ENCODE measurements around the gene IFT80.
"Not testable (repeated sequence)": the region's sequence is repeated elsewhere in the genome, so short reads cannot be mapped to it uniquely, and the experiment has no call there.

IFT80 gene

DNA sequence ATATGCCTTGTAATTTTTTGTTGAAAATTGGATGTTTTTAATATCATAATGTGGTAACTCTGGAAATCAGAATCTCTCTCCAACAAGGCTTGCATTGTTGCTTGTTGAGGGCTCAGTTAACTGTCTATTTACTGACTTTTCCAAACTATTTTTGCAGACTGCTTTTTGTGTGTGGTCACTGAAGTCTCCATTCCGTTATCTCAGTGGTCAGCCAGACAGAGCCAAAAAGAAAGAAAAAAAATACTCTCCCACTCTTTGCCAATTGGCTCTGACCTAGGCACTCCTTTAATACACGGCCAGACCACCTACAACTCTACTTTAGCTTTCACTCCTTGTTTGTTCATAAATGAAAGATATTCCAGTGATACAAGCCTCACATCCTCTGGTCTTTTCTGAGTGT, 52.5 kb downstream of the IFT80 start:
- DNase-seq: no peak

DNA sequence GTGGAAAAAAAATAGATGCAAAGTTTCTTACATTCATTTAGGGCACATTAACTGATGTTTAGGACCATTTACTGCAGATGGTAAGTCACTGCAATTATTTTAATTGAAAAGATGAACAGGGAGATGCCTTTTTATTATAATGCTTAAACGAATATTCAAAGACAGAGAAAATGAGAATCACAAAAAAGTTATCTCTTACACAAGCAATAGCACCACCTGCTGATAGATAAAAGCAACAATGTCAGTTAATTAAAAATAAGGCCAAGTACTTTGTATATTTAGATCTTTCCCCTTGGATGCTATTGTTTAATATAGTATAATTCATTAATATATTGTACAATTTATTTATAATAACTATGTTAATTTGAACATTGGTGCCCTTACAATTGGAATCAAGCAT, 55.9 kb downstream of the IFT80 start:
- DNase-seq: peak; percentile 11

DNA sequence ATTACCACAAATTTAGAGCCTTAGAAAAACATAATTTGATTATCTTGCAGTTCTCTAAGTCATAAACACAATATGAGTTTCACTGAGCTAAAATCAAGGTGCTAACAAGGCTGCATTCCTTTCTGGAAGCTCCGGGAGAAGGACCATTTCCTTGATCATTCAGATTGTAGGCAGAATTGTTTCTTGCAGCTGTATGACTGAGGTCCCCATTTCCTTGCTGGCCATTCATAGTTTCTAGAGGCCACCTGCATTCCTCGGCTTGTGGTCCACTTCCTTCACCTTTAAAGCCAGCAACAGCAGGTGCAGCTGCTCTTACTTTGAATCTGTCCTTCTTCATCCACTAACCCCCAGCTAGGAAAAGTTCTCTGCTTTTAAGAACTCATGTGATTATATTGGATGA, 58.7 kb downstream of the IFT80 start:
- DNase-seq: no peak

DNA sequence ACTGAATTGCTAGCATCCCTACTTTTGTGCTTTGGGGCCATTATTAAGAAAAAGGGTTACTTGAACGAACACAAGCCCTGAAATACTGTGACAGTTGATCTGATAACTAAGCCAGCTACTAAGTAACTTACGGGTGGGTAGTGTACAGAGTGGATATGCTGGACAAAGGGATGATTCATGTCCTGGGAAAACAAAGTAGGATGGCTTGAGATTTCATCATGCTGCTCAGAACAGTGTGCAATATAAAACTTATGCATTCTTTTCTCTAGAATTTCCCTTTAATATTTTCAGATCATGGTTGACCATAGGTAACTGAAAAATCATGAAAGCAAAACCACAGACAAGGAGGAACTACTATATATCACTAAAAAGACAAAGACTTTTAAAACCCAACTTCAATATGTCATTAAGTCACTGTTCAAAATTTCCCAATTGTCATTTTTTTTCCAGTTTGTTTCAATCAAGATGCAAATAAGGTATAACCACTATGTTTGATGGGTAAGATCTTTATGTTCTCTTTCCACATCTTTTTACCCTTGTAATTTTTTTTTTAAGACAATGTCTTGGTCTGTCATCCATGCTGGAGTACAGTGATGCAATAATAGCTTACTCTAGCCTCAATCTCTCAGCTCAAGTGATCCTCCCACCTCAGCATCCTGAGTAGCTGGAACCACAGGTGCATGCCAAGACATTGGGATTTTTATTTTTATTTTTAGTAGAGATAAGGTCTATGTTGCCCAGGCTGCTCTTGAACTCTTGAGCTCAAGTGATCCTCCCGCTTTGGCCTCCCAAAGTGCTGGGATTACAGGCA, 67.7 kb downstream of the IFT80 start:
- no peak for DNase-seq

DNA sequence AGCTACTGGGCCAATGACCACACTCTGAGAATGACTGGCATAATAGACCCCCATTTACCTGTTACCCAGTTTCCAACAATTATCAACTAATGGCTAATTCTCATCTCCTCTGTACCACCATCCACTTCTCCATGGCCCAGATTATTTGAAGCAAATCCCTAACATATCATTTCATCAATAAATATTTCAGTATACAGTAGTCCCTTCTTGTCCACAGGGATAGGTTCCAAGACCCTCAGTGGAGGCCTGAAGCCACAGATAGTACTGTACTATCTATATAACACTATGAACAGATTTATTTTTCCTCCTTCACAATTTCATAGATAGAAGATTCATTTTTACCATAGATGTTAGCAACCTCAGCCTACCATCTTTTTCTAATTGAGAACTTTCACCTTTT, 68.3 kb downstream of the IFT80 start:
- DNase-seq: no peak

DNA sequence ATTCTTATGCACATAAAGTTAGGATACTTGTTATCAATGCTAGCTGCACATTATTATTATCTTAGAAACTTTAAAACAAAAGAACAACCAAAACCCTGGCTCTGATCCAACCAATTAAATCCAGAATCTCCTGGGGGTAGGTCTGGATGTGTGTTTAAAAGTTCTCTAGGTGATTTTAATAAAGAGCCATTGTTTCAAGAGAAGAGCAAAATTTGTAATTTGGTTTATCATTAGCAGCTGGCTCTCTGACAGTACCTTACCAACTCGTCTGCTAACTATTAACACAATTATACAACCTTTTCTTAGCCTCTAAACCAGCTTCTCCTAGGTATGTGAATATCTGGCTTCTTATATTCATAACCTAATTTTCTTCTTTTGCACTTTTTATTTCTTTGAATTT, 68.9 kb downstream of the IFT80 start:
- no peak for DNase-seq

DNA sequence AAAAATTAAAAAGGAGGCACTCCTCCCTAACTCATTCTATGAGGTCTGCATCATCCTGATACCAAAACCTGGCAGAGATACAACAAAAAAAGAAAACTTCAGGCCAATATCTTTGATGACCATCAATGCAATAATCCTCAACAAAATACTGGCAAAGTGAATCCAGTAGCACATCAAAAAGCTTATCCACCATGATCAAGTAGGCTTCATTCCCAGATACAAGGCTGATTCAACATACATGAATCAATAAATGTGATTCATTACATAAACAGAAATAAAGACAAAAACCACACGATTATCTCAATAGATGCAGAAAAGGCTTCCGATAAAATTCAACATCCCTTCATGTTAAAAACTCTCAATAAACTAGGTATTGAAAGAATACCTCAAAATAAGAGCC, 72.7 kb downstream of the IFT80 start:
- DNase-seq: not testable (repeated sequence)

DNA sequence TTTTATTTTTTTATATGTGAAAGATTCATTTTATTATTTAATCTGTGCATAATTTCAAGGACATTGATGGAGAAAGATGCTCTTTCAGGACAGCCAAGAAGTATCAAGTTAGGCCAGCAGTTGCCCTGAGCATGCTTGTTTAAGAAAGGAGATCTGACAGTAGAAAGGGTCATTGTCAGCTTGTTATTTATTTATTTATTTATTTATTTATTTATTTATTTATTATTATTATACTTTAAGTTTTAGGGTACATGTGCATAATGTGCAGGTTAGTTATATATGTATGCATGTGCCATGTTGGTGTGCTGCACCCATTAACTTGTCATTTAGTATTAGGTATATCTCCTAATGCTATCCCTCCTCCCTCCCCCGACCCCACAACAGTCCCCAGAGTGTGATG, 77.2 kb downstream of the IFT80 start:
- DNase-seq: not testable (repeated sequence)

DNA sequence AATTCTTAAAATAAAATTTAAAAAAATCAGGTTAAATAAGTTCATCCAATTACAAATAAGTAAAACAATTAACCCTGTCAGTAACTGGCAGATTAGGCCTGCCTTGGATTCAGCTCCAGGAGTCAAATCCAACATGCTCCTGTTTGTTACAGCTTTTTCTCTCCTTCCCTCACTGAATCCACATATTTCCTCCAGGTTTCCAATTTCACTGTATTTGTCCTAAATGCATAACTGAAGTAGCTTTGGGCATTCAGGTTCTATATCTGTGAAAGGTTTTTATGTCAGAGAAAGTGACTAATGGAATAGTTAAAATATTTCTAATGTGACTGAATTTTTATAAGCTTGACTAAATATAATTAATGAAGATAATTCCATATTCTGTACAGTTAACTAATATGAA, 79.7 kb downstream of the IFT80 start:
- DNase-seq: no peak

DNA sequence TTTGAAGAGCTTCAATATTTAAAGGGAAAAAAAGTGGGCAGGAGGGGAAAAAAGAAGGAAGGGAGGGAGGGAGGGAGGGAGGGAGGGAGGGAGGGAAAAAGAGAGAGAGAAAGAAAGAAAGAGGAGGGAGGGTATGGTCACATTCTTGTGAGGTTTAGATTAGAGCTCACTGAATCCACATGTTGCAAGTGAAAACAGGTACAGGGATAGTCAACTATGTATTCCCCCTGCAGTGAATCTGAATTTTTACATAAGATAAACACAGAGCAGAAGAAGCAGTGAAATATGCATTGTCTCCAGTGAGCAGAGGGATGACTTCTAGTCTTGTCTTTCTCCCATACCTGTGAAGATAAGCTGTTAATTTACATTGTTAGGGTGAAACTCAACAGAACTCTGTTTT, 84.0 kb downstream of the IFT80 start:
- DNase-seq: no peak

DNA sequence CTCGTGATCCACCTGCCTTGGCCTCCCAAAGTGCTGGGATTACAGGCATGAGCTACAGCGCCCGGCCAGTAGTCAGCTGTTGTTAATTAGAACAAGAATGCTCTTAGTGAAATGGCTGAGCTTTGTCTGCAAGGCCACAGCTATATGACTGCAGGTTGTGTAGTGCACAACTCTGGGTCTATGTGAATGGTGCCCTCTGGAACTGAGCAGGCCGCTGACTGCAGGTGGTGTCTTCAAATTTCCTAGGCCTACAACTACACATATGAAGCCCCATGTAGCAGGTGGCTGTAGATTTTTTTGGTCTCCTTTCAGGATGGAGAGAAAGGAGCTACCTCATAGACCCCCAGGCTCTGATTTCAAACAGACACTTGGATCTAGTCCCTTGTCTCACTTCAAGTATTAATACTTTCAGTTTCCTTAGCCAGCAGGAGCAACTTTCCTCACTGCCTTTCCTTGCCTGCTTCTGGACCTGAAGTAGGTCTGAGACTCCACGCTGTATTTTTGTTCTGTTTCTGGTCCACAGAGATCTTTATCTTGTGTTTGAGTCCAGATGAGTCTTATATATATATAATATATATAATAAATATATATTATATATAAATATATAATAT, 86.9 kb downstream of the IFT80 start:
- no peak for DNase-seq

DNA sequence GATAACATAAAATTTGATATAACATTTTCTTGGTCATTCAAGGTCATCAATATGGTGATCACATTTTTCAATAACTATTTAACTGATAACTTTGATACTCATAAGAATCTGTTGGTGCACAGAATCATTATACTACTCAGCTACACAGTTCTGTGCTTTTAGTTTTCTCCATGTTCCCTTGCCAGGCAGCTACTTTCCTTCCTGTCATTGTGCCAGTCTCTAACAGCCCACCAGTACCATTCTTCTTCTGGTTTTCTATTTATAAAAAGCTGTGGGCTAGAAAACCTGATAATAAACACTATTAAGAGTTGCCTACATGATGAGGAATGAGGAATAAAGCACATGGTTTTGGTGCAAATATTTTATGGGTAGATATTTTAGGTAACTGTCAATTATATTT, 96.2 kb downstream of the IFT80 start:
- no peak for DNase-seq

DNA sequence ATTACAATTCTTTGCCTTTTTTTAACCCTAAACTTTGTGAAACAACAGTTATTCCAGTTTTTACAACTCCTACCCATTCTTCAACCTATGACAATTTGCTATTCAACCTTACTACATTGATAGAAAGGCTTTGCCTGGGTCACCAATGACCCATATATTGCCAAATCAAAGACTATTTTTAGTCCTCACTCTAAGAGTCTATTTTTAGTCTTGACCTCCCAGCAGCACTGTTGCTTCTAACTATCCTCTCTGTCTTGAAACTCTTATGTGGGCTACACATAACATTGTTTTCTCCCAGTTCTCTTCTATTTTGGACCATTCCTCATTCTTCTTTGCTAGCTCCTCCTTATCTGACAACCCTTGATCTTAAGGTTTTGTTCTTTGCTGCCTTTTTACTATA, 102.4 kb downstream of the IFT80 start:
- DNase-seq: no peak

DNA sequence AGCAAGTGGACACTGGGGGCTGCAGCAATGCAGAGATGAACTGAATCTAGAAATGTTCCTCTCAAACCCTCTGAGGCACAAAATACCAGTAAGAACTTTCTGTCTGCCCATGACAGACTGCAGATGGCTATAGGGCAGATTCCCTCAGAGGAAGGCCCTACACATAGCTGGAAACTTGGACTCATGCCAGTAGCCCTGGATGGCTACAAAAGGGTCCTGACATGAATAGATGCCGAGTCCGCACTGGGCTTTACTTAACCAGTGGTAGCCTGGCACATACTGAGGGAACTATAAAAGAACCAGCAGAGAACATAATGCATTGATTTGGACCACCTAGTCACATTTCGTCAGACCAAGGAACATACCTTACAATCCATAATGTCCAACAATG, 107.1 kb downstream of the IFT80 start:
- DNase-seq: no peak

DNA sequence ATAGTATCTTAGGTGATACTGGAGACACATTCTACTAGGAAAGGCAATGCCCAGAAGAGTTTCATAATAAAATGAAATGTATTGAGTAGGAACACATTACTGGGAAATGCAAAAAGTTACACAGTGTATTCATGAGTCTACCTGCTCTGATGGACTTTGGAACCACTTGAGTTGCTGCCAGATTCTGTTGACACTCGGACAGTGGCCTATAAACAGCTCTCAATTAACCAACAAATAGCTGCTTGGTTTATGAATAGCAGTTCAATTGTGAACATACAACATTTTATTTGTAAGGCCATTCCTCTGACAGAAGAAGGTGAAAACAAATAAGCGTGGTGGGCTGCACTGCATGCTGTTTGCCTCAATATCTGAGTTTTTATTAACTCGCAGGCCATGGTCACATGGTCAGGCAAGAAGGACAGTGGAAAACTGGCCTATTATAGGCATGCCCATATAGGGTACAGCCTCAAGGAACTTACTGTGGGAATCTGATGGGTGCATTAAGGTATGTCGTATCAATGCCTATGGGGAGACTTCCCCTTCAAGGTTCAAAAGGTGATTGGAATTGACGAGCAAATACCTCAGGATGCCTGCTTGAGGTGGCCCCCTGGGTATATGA, 107.6 kb downstream of the IFT80 start:
- no peak for DNase-seq

DNA sequence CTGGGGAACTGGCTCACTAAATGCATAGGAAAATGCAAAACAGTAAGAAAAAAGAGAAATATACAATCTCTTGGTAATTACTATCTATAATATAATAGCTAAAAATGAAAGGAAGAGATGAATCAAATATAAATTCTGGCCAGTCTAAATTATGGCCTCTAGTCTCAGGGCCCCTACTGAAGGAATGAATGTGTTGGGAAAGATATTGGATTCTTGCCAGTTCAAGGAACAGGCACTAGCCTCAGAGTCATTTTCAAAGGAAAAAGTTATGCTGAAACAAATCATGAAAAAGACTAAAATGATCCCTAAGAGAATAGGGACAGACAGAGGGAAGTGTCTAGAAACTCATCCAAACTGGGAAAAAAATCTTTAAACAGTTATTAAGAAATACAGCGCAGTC, 111.4 kb downstream of the IFT80 start:
- DNase-seq: no peak

DNA sequence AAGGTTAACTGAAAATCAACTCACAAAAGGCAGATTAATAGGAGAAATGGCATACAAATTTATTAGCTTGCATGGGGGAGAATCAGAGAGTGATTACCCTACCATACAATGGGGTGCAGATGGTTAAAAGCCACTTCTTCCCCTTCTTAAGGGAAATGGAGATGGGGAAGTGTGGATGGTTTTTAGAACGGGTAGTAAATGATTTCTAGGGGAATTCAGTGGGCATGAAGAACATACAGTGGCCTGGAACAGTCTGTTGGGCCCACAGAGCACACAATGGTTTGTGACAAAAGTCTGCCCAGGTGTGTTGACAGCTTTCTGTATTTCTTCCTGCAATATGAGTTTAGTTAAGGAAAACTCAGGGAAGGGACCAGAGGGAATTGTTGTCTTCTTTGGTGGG, 112.8 kb downstream of the IFT80 start:
- no peak for DNase-seq

DNA sequence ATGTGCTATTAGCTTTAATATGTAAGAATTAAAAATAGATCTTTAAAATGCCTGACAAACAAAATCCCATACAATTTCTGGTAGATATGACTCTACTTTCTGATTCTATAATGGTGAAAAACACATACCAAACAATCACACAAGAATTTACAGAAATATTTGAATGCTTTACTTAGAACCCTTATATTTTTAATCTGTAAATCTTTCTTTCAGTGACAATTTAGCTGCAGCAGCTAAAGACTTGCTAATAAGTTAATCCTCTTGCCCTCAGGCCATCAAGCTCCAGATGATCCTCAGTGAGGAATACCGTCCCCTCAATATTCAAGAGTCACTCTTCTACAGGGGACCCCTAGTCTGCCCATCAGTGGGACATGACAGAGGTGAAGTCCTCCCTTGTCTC, 118.2 kb downstream of the IFT80 start:
- DNase-seq: no peak

DNA sequence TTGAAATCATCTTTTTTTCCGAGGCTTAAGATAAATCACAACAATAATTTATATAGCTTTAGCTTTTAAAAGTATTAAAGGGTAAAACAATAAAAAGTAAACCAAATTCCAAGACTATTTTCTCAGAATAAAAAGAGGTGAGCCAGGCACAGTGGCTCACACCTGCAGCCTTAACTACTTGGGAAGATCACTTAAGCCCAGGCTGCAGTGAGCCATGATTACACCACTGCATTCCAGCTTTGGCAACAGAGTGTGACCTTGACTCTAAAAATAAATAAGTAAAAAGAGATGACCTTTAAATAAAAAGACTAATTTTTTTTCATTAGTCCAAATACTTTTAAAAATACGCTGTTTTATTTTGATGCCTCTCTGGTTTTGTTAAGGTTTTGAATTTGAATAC, 119.4 kb downstream of the IFT80 start:
- no peak for DNase-seq

DNA sequence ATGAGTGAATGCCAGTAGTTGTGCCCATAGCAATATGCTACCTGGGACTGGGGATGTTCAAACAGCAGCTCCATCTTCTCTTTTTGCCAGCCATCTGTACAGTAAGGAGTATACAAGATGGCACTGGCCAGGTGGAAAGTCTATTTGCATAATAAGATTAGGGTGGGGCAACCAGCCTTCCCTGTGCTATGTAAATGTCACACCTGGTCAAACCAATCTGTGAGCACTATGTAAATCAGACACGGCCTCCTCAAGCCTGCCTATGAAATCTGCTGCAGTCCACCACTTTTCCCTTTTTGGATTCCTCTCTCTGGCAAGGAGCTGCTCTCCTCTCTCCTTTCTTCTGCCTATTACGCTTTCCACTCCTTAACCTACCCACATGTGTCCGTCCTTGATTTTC, 120.8 kb downstream of the IFT80 start:
- DNase-seq: no peak

DNA sequence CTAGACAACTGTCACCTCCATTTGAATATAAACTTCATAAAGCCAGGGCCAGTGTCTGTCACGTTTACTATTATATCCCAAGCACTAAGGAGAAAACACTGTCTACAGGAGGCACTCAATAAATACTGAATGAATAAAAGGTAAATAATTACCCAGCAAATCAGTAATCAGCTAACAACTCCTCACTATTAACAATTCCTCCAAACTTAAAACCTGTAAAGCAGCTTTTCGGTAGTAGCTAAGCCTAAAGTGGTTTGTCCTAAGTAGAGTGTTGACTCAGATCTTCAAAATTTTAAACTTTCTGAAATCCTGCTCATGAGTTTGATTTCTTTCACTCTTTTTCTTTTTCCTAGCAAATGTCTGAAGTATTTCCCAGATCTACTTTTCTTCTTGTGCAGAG, 133.9 kb downstream of the IFT80 start:
- no peak for DNase-seq

DNA sequence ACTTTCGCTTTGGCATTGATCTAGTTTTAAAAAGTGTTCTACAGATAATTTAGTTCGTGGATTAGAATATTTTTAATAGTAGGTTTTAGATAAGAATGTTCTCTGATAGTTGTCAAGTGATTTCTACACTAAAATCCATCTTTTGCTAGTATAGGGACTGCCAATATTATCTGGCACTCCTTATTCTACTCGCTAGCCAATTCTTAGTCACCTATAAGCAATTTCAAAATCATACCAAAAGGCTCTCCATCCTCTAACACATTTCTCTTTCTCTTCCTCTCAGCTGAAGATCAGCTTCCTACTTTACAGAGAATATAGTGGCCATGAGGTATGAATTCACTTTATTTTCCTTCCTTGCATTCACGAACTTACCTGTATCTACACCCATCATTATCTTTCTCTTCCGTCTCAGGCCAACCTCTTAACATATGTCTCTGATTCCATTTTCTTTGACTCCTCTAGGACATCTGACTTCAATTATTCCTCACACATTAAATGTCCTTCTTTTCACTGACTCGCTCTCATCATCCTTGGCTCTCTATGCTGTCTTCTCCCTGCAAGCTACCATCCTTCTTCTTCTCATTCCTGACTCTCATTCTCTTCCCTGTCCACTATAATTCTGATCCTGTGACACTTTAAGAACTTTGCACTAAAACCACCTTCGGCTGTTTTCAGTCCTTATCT, 138.3 kb downstream of the IFT80 start:
- no peak for DNase-seq

DNA sequence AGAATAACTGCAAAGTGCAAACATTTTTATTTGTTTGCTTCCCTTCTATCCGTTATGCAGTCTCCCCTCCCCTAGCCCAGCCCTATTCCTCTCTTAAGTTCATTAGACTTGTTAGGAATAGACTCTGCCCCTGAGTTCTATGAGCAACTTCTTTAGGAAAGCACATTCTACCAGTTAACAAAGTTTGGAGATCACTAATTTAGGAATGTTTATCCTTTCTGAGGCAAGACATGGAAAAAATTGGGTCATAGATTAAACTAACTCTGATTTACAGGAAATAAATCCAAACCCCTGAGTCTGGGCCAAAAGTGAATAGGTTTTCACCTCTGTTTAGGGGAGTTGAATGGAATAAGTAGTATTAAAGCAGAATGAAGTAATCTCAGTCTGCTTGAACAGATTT, 139.4 kb downstream of the IFT80 start:
- no peak for DNase-seq

DNA sequence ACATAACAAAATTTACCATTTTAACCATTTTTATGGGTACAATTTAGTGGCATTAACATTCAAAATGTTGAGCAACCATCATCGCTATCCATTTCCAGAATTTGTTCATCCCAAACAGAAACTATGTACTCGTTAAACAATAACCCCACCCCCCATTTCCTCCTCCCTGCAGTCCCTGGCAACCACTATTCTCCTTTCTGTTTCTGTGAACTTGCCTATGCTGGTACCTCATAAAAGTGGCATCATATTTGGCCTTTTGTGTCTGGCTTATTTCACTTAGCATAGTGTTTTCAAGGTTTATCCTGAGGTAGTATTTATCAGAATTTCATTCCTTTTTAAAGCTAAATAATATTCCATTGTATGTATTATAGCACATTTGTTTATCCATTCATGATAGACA, 141.4 kb downstream of the IFT80 start:
- DNase-seq: no peak
